NCI-H1436 treated with DMSO at 0.1 percent for 48 hours (cell line): Measurements from ENCODE around the gene HSPA12B.

Experiments used
- DNase-seq: peaks from one replicate; lab custom pipeline; 2025; lab: John Stamatoyannopoulos, UW

Gene HSPA12B

GRCh38 chr20:3749087-3749688, 16.7 kb downstream of the HSPA12B start:
- DNase-seq, result no peak

- DNase-seq, result no peak
These were observed 17.4 kb downstream of the HSPA12B start for GRCh38 chr20:3749689-3750531.

GRCh38 chr20:3751305-3751674, 18.8 kb downstream of the HSPA12B start:
- no peak for DNase-seq

- DNase-seq, result peak; percentile 27
These were observed 19.3 kb downstream of the HSPA12B start for GRCh38 chr20:3751675-3752385.

GRCh38 chr20:3752386-3752759, 19.9 kb downstream of the HSPA12B start:
- DNase-seq, result no peak

GRCh38 chr20:3753098-3753497, 20.6 kb downstream of the HSPA12B start:
- DNase-seq, result peak; percentile 24

GRCh38 chr20:3753501-3754275, 21.2 kb downstream of the HSPA12B start:
- DNase-seq, result no peak

- DNase-seq, result no peak
These were observed 21.8 kb downstream of the HSPA12B start for GRCh38 chr20:3754276-3754630.

GRCh38 chr20:3755269-3755668, 22.8 kb downstream of the HSPA12B start:
- DNase-seq, result no peak

GRCh38 chr20:3755814-3756480, 23.5 kb downstream of the HSPA12B start:
- no peak for DNase-seq

GRCh38 chr20:3757268-3757667, 24.8 kb downstream of the HSPA12B start:
- DNase-seq, result no peak

GRCh38 chr20:3758566-3758965, 26.1 kb downstream of the HSPA12B start:
- no peak for DNase-seq

- no peak for DNase-seq
These were observed 26.9 kb downstream of the HSPA12B start for GRCh38 chr20:3759316-3759823.

GRCh38 chr20:3759884-3760283, 27.4 kb downstream of the HSPA12B start:
- no peak for DNase-seq

GRCh38 chr20:3760655-3761348, 28.3 kb downstream of the HSPA12B start:
- DNase-seq, result no peak

GRCh38 chr20:3763671-3764601, 31.5 kb downstream of the HSPA12B start:
- DNase-seq, result no peak

GRCh38 chr20:3764659-3765058, 32.2 kb downstream of the HSPA12B start:
- DNase-seq, result no peak

GRCh38 chr20:3765171-3765882, 32.8 kb downstream of the HSPA12B start:
- no peak for DNase-seq

GRCh38 chr20:3766422-3767109, 34.1 kb downstream of the HSPA12B start:
- no peak for DNase-seq
